WTC11 (cell line): ENCODE results near the gene CAV2. TPM values are rescaled to one million over a fixed set of nuclear protein-coding genes. Genes with fewer than 3 reads are reported as not detected.

Experiments used
- CBFB ChIP-seq: sonication (generic); formaldehyde crosslinking; IDR thresholded peaks from 2 replicates; pipeline ENCODE4 v1.8.1; 2022; ENCODE audit warnings: mild to moderate bottlenecking, low read depth, missing genetic modification reagents
- GTF2I ChIP-seq: fragments of 250-450 bp; sonication (Bioruptor Pico); conservative IDR thresholded peaks from 2 replicates; pipeline ENCODE4 v1.4.0; 2021; ENCODE audit warnings: mild to moderate bottlenecking
- HMGA2 ChIP-seq: fragments of 250-450 bp; sonication (Bioruptor Pico); IDR thresholded peaks from 2 replicates; pipeline ENCODE4 v1.4.0; 2021; ENCODE audit warnings: mild to moderate bottlenecking, moderate library complexity
- KAT7 ChIP-seq: sonication (generic); formaldehyde crosslinking; IDR thresholded peaks from 2 replicates; pipeline ENCODE4 v1.8.1; 2023; ENCODE audit warnings: missing genetic modification reagents, mild to moderate bottlenecking, borderline replicate concordance
- NR1H2 ChIP-seq: sonication (generic); formaldehyde crosslinking; IDR thresholded peaks from 2 replicates; pipeline ENCODE4 v1.9.0; 2021; ENCODE audit warnings: mild to moderate bottlenecking, moderate library complexity, missing genetic modification reagents
- PRDM15 ChIP-seq: sonication (generic); formaldehyde crosslinking; IDR thresholded peaks from 2 replicates; pipeline ENCODE4 v1.8.0; 2022; ENCODE audit warnings: missing genetic modification reagents
- PREB ChIP-seq: sonication (generic); formaldehyde crosslinking; IDR thresholded peaks from 2 replicates; pipeline ENCODE4 v1.8.1; 2022; ENCODE audit warnings: mild to moderate bottlenecking, missing genetic modification reagents, moderate library complexity, borderline replicate concordance
- PRRX2 ChIP-seq: fragments of 250-450 bp; sonication (Bioruptor Pico); IDR thresholded peaks from 2 replicates; pipeline ENCODE4 v1.8.0; 2021; ENCODE audit warnings: mild to moderate bottlenecking
- RORB ChIP-seq: fragments of 250-450 bp; sonication (Bioruptor Pico); IDR thresholded peaks from 2 replicates; pipeline ENCODE4 v1.9.0; 2021; ENCODE audit warnings: mild to moderate bottlenecking
- TCF7 ChIP-seq: sonication (generic); formaldehyde crosslinking; IDR thresholded peaks from 2 replicates; pipeline ENCODE4 v1.8.0; 2022; ENCODE audit warnings: mild to moderate bottlenecking, low read depth, missing genetic modification reagents, moderate library complexity
- ZBTB43 ChIP-seq: sonication (generic); formaldehyde crosslinking; IDR thresholded peaks from 2 replicates; pipeline ENCODE4 v1.8.1; 2023; ENCODE audit warnings: mild to moderate bottlenecking, missing genetic modification reagents
- ZNF232 ChIP-seq: sonication (generic); formaldehyde crosslinking; IDR thresholded peaks from 2 replicates; pipeline ENCODE4 v1.8.0; 2022; ENCODE audit warnings: mild to moderate bottlenecking, missing genetic modification reagents
- ZNF423 ChIP-seq: fragments of 250-450 bp; sonication (Bioruptor Pico); IDR thresholded peaks from 2 replicates; pipeline ENCODE4 v2.1.2; 2022; ENCODE audit warnings: mild to moderate bottlenecking, moderate library complexity
- ZNF425 ChIP-seq: fragments of 250-450 bp; sonication (Bioruptor Pico); conservative IDR thresholded peaks from 2 replicates; pipeline ENCODE4 v1.9.0; 2021; ENCODE audit warnings: mild to moderate bottlenecking
- total RNA-seq: library from RNA; stranded (reverse); gene quantifications from 3 replicates; pipeline ENCODE4 v1.2.3, GENCODE V29; 2021
- TF ChIP-seq, protein P1 (sequence below): sonication (generic); formaldehyde crosslinking; IDR thresholded peaks from 2 replicates; pipeline ENCODE4 v1.8.0; 2022; ENCODE audit warnings: mild to moderate bottlenecking, missing genetic modification reagents
- TF ChIP-seq, protein P2 (sequence below): sonication (generic); formaldehyde crosslinking; IDR thresholded peaks from 2 replicates; pipeline ENCODE4 v1.8.0; 2022; ENCODE audit warnings: mild to moderate bottlenecking, missing genetic modification reagents
- TF ChIP-seq, protein P3 (sequence below): sonication (generic); formaldehyde crosslinking; IDR thresholded peaks from 2 replicates; pipeline ENCODE4 v1.8.1; 2022; ENCODE audit warnings: missing genetic modification reagents, borderline replicate concordance
- TF ChIP-seq, protein P4 (sequence below): sonication (generic); formaldehyde crosslinking; IDR thresholded peaks from 2 replicates; pipeline ENCODE4 v1.8.0; 2022; ENCODE audit warnings: mild to moderate bottlenecking, missing genetic modification reagents
- TF ChIP-seq, protein P5 (sequence below): sonication (generic); formaldehyde crosslinking; IDR thresholded peaks from 2 replicates; pipeline ENCODE4 v1.8.1; 2023; ENCODE audit warnings: mild to moderate bottlenecking, moderate library complexity, missing genetic modification reagents

The CAV2 gene
- total RNA-seq, 1 experiment from 2014 or later, result 4.3 TPM

DNA sequence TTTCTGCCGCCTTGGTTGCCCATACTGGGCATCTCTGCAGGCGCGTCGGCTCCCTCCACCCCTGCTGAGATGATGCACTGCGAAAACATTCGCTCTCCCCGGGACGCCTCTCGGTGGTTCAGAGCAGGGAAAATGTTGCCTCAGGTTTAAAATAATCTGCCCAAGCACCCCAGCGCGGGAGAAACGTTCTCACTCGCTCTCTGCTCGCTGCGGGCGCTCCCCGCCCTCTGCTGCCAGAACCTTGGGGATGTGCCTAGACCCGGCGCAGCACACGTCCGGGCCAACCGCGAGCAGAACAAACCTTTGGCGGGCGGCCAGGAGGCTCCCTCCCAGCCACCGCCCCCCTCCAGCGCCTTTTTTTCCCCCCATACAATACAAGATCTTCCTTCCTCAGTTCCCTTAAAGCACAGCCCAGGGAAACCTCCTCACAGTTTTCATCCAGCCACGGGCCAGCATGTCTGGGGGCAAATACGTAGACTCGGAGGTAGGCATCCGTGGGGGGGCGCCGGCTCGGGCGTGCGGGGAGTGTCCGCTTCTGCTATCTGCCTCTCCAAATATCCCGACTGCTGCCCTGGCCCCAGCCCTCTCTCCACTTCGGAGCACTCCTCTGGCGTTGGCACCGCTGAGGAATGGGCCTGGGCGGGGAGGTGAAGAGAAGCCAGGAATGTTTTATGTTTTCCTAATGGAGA is 25.2 kb downstream of the CAV2 start, which contains the start of gene CAV1 (continued):
- no peak for TF ChIP-seq PREB (CRISPR knock-in tag)
- no peak for TF ChIP-seq ZBTB43 (CRISPR knock-in tag)
- TF ChIP-seq CBFB (CRISPR knock-in tag), result no peak
- TF ChIP-seq, protein P1, sequence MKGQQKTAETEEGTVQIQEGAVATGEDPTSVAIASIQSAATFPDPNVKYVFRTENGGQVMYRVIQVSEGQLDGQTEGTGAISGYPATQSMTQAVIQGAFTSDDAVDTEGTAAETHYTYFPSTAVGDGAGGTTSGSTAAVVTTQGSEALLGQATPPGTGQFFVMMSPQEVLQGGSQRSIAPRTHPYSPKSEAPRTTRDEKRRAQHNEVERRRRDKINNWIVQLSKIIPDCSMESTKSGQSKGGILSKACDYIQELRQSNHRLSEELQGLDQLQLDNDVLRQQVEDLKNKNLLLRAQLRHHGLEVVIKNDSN (CRISPR knock-in tag), result 0 out of 2 replicates have a peak, but pooled peaks have one; percentile 21
- no peak for TF ChIP-seq TCF7
- TF ChIP-seq ZNF232 (CRISPR knock-in tag), result no peak
- TF ChIP-seq PRDM15, result no peak
- TF ChIP-seq RORB (CRISPR knock-in tag), result no peak
- TF ChIP-seq, protein P2, sequence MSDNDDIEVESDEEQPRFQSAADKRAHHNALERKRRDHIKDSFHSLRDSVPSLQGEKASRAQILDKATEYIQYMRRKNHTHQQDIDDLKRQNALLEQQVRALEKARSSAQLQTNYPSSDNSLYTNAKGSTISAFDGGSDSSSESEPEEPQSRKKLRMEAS, result peak; percentile 36; the same call in 1 of the 2 replicates
- TF ChIP-seq KAT7, result no peak
- no peak for TF ChIP-seq GTF2I (CRISPR knock-in tag)
- TF ChIP-seq NR1H2 (CRISPR knock-in tag), result no peak
- no peak for TF ChIP-seq PRRX2 (CRISPR knock-in tag)
- peak; percentile 95 for TF ChIP-seq ZNF423 (CRISPR knock-in tag)
- TF ChIP-seq, protein P3, sequence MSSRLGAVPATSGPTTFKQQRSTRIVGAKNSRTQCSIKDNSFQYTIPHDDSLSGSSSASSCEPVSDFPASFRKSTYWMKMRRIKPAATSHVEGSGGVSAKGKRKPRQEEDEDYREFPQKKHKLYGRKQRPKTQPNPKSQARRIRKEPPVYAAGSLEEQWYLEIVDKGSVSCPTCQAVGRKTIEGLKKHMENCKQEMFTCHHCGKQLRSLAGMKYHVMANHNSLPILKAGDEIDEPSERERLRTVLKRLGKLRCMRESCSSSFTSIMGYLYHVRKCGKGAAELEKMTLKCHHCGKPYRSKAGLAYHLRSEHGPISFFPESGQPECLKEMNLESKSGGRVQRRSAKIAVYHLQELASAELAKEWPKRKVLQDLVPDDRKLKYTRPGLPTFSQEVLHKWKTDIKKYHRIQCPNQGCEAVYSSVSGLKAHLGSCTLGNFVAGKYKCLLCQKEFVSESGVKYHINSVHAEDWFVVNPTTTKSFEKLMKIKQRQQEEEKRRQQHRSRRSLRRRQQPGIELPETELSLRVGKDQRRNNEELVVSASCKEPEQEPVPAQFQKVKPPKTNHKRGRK (CRISPR knock-in tag), result no peak
- TF ChIP-seq, protein P4, sequence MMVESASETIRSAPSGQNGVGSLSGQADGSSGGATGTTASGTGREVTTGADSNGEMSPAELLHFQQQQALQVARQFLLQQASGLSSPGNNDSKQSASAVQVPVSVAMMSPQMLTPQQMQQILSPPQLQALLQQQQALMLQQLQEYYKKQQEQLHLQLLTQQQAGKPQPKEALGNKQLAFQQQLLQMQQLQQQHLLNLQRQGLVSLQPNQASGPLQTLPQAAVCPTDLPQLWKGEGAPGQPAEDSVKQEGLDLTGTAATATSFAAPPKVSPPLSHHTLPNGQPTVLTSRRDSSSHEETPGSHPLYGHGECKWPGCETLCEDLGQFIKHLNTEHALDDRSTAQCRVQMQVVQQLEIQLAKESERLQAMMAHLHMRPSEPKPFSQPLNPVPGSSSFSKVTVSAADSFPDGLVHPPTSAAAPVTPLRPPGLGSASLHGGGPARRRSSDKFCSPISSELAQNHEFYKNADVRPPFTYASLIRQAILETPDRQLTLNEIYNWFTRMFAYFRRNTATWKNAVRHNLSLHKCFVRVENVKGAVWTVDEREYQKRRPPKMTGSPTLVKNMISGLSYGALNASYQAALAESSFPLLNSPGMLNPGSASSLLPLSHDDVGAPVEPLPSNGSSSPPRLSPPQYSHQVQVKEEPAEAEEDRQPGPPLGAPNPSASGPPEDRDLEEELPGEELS, result no peak
- no peak for TF ChIP-seq ZNF425 (CRISPR knock-in tag)
- TF ChIP-seq, protein P5, sequence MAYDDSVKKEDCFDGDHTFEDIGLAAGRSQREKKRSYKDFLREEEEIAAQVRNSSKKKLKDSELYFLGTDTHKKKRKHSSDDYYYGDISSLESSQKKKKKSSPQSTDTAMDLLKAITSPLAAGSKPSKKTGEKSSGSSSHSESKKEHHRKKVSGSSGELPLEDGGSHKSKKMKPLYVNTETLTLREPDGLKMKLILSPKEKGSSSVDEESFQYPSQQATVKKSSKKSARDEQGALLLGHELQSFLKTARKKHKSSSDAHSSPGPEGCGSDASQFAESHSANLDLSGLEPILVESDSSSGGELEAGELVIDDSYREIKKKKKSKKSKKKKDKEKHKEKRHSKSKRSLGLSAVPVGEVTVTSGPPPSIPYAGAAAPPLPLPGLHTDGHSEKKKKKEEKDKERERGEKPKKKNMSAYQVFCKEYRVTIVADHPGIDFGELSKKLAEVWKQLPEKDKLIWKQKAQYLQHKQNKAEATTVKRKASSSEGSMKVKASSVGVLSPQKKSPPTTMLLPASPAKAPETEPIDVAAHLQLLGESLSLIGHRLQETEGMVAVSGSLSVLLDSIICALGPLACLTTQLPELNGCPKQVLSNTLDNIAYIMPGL (CRISPR knock-in tag), result peak; percentile 65; the same call in 1 of the 2 replicates
- no peak for TF ChIP-seq HMGA2 (CRISPR knock-in tag)
- TF ChIP-seq, all 79 proteins: peak for 4
